ENCODE results near the gene ATF6. TPM values are rescaled to one million over a fixed set of nuclear protein-coding genes. Genes with fewer than 3 reads are reported as not detected.

The ATF6 gene
- total and polyA plus RNA-seq, 2 of the 8 experiments (the other 6 are each of a cell fraction or from before 2014, with no cell fraction given) = 4.6 to 10.0 TPM

DNA sequence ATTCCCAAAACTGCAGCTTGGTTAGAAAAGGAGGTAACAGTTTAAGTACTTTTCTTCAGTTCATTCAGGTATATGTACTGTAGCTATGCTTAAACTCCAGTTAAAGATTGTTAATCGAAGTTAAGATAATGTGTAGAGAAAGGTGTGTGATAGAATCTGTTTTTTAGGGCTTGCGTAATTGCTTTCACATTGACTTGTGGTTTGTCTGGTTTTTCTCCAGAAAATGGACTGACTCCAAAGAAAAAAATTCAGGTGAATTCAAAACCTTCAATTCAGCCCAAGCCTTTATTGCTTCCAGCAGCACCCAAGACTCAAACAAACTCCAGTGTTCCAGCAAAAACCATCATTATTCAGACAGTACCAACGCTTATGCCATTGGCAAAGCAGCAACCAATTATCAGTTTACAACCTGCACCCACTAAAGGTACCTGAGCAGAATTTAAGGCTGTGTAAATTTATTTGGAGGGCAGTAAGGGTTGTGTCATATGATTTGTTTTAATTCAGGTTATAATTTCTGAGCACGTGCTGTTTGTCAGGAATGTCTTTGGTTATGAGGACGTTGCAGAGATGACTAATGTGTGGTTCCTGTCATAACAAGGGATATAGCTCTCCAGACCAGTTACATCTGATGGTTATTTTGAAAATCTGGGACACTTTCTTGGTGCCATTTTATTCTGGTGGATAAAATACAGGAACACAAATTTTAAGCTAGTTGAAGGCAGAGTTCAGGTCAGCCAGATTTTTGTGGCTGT, 26.0 kb downstream of the ATF6 start:
- no peak overlapping the region for H3K56ac ChIP-seq (replicated peaks; ENCODE audit: insufficient read length, low read depth, low read length)
- no peak overlapping the region for H4K5ac ChIP-seq (ENCODE audit: insufficient read length, low read depth, low read length)
- no peak overlapping the region for H3K9ac ChIP-seq (replicated peaks in 1 of 4; ENCODE audit: extremely low read depth in 1 of 4, low read depth in 3 of 4, low read length in 3 of 4)
- H2BK15ac ChIP-seq (ENCODE audit: low read length) = no peak overlapping the region
- FAIRE-seq = no peak
- H3K4me3 ChIP-seq (ENCODE audit: extremely low read depth in 1 of 4, insufficient read depth in 2 of 4, low read depth in 3 of 4, low read length in 4 of 4) = no peak overlapping the region
- no peak overlapping the region for H2AFZ ChIP-seq (ENCODE audit: low read length)
- no peak overlapping the region for H2BK20ac ChIP-seq (ENCODE audit: low read length)
- TF ChIP-seq HDAC2 (IDR thresholded peaks at IDR 0.05; ENCODE audit: borderline replicate concordance in 1 of 2, low read depth in 2 of 2, low read length in 2 of 2) (no peak), CHD2 (IDR thresholded peaks at IDR 0.05; ENCODE audit: low read length) (no peak), SIN3A (conservative IDR thresholded peaks at IDR 0.05 in 1 of 2, IDR thresholded peaks at IDR 0.05 in 1 of 2; ENCODE audit: low read depth in 1 of 2, low read length in 2 of 2) (no peak), KDM1A (IDR thresholded peaks at IDR 0.05; ENCODE audit: borderline replicate concordance, low read length) (no peak), ZNF274 (IDR thresholded peaks at IDR 0.05; ENCODE audit: borderline replicate concordance, extremely low read depth, low read length) (no peak), SP1 (IDR thresholded peaks at IDR 0.05; ENCODE audit: low read depth, low read length) (no peak), POLR2A (IDR thresholded peaks at IDR 0.05; ENCODE audit: control extremely low read depth in 1 of 2, low read depth in 2 of 2, low read length in 2 of 2) (no peak)
- H3K27ac ChIP-seq (ENCODE audit: low read depth, low read length) = no peak overlapping the region
- H3K18ac ChIP-seq (ENCODE audit: extremely low read depth, low read length) = no peak overlapping the region
- POLR2A ChIA-PET (ENCODE audit: partially characterized antibody) = interaction anchor here (0.9 to 1.8 kb wide), 4 partner anchors 8 to 245 kb away, joined by 3 to 7 read pairs (median 4); partner anchors contain the start of gene DUSP12
- H4K8ac ChIP-seq (ENCODE audit: extremely low read depth, insufficient read depth, low read length) = no peak overlapping the region
- no peak overlapping the region for H3K4me2 ChIP-seq (ENCODE audit: insufficient read depth in 1 of 2, low read depth in 2 of 2, low read length in 2 of 2)
- peaks cover 0 to 3% of the 10 kb centered on the region in 2 experiments for H4K20me1 ChIP-seq (replicated peaks in 1 of 2; ENCODE audit: control insufficient read depth in 1 of 2, insufficient read depth in 2 of 2, low read length in 2 of 2)
- no peak overlapping the region for H3K14ac ChIP-seq (ENCODE audit: insufficient read length)
- no peak overlapping the region for H4K91ac ChIP-seq (replicated peaks; ENCODE audit: insufficient read length, low read length)
- H2AK5ac ChIP-seq (ENCODE audit: low read depth, low read length) = no peak overlapping the region
- H3K27me3 ChIP-seq (replicated peaks in 1 of 4; ENCODE audit: control insufficient read depth in 3 of 4, extremely low read depth in 1 of 4, insufficient read depth in 3 of 4, low read length in 3 of 4) = peaks cover 0 to 1% (median 0%) of the 10 kb centered on the region in 4 experiments; a peak in 1 of 7 replicates
- no peak overlapping the region for H2BK5ac ChIP-seq (ENCODE audit: low read depth, low read length)
- peaks cover 0 to 3% (median 0%) of the 10 kb centered on the region in 4 experiments; a peak in 3 of 8 replicates for H3K36me3 ChIP-seq (ENCODE audit: control insufficient read depth in 2 of 4, insufficient read depth in 4 of 4, low read length in 3 of 4)
- H2BK120ac ChIP-seq (replicated peaks; ENCODE audit: low read depth, low read length) = no peak overlapping the region
- no peaks in the 10 kb centered on the region for H3K9me3 ChIP-seq (ENCODE audit: insufficient read depth in 2 of 2, low read depth in 1 of 2, low read length in 1 of 2)
- H3K4me1 ChIP-seq (replicated peaks in 1 of 4; ENCODE audit: control insufficient read depth in 3 of 4, insufficient read depth in 4 of 4, low read length in 3 of 4) = no peaks in the 10 kb centered on the region
- no peaks in the 10 kb centered on the region for H3K79me2 ChIP-seq (ENCODE audit: control insufficient read depth in 1 of 2, insufficient read depth in 2 of 2, low read length in 2 of 2)
- no peaks in the 10 kb centered on the region for H3K79me1 ChIP-seq (ENCODE audit: low read depth, low read length)
- CTCF ChIA-PET (ENCODE audit: partially characterized antibody) = interaction anchor here (0.6 to 10.0 kb wide), 46 partner anchors 8 to 464 kb away, joined by 3 to 180 read pairs (median 4); partner anchors contain the start of genes ATF6 and OLFML2B
- H3K4ac ChIP-seq (replicated peaks; ENCODE audit: insufficient read length, low read depth, low read length) = no peak overlapping the region
- WGBS, 2 experiments (ENCODE audit: extremely low coverage in 1 of 2, insufficient coverage in 1 of 2, insufficient read length in 1 of 2, insufficient replicate concordance in 2 of 2, low coverage in 1 of 2, low lambda C conversion rate in 2 of 2, missing lambda C conversion rate in 1 of 2) = 90% methylated on average over 5 of the region's 5 CpGs; no CpG with 5 or more reads in 1 of the 2 experiments
- no peak for DNase-seq (ENCODE audit: low read depth in 1 of 2, low spot score in 2 of 2)
- H3K23me2 ChIP-seq (ENCODE audit: low read depth, low read length) = no peaks in the 10 kb centered on the region; the same call in 1 of the 2 replicates
- no peak overlapping the region for H2BK12ac ChIP-seq (ENCODE audit: low read depth, low read length)
- no peak overlapping the region for H3K23ac ChIP-seq (ENCODE audit: insufficient read length)

Measured in H1 (cell line).